ENCODE results near the gene MAOA.

Gene MAOA

GRCh38 chrX:43706786-43707370, 50.8 kb downstream of the MAOA start:
- H4K20me1 ChIP-seq (ENCODE audit: insufficient read depth, low read length, poor library complexity, severe bottlenecking) = no peaks in the 10 kb centered on the region
- H3K36me3 ChIP-seq (ENCODE audit: insufficient read depth, low read length) = no peaks in the 10 kb centered on the region
- no peak overlapping the region for H3K9ac ChIP-seq (ENCODE audit: low read depth, low read length, poor library complexity, severe bottlenecking)
- no peaks in the 10 kb centered on the region for H3K9me2 ChIP-seq (replicated peaks; ENCODE audit: low read depth, low read length)
- TF ChIP-seq EZH2phosphoT487 (IDR thresholded peaks at IDR 0.05; ENCODE audit: borderline replicate concordance) = no peak
- TF ChIP-seq, protein P1, sequence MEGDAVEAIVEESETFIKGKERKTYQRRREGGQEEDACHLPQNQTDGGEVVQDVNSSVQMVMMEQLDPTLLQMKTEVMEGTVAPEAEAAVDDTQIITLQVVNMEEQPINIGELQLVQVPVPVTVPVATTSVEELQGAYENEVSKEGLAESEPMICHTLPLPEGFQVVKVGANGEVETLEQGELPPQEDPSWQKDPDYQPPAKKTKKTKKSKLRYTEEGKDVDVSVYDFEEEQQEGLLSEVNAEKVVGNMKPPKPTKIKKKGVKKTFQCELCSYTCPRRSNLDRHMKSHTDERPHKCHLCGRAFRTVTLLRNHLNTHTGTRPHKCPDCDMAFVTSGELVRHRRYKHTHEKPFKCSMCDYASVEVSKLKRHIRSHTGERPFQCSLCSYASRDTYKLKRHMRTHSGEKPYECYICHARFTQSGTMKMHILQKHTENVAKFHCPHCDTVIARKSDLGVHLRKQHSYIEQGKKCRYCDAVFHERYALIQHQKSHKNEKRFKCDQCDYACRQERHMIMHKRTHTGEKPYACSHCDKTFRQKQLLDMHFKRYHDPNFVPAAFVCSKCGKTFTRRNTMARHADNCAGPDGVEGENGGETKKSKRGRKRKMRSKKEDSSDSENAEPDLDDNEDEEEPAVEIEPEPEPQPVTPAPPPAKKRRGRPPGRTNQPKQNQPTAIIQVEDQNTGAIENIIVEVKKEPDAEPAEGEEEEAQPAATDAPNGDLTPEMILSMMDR (conservative IDR thresholded peaks at IDR 0.05; ENCODE audit: low read length) = no peak
- H3K4me3 ChIP-seq (ENCODE audit: low read length, poor library complexity, severe bottlenecking) = no peak overlapping the region
- no peak overlapping the region for H3K4me2 ChIP-seq (ENCODE audit: low read depth, low read length, poor library complexity, severe bottlenecking)
- H3K79me2 ChIP-seq (ENCODE audit: insufficient read depth, low read length) = no peaks in the 10 kb centered on the region
- no peaks in the 10 kb centered on the region for H3K27me3 ChIP-seq (ENCODE audit: insufficient read depth, low read length, poor library complexity, severe bottlenecking)
- H3K4me1 ChIP-seq (ENCODE audit: insufficient read depth, low read length, poor library complexity, severe bottlenecking) = no peaks in the 10 kb centered on the region
- H3K9me3 ChIP-seq (ENCODE audit: insufficient read depth, low read depth, low read length) = no peaks in the 10 kb centered on the region
- H3F3A ChIP-seq (ENCODE audit: low read depth) = no peaks in the 10 kb centered on the region
- H2AFZ ChIP-seq (ENCODE audit: low read length) = no peak overlapping the region

DNA sequence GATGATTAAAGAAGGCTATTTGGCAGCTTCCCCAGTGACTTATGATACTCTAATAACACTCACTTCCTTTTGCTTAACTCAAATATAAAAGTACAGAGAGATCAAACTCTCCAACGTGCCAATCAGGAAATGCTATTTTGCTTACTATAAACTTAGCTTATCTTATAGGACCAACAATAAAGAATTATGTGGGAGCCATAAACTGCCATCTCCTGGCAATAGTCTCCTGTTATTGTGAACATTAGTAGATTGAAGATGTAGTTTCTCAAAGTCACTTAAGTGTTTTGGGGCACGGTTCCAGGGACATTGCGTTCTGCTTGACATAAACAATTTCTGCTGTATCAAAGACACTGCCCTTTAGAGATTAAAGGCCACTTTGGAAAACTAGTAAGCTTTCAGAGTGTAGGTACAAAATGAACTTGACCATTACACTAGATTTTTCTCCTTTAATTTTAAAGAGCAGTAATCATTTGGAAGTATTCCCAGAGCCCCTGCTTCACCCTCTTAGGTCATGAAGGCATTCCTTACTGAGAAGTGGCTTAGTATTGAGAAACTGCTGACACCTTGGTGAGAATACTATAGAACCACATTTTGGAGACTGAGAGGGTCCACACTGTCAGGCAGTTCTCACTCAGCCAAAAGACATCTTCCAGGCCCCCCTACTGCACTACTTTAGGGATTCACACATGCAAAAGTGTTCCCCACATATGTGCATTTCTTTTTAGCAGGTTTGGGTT, 51.9 kb downstream of the MAOA start:
- no peaks in the 10 kb centered on the region for H3K4me1 ChIP-seq (ENCODE audit: insufficient read depth, low read length, poor library complexity, severe bottlenecking)
- no peak overlapping the region for H2AFZ ChIP-seq (ENCODE audit: low read length)
- H3K79me2 ChIP-seq (ENCODE audit: insufficient read depth, low read length) = no peaks in the 10 kb centered on the region
- no peak overlapping the region for H3K9ac ChIP-seq (ENCODE audit: low read depth, low read length, poor library complexity, severe bottlenecking)
- no peak for TF ChIP-seq EZH2phosphoT487 (IDR thresholded peaks at IDR 0.05; ENCODE audit: borderline replicate concordance)
- TF ChIP-seq, protein P1 (conservative IDR thresholded peaks at IDR 0.05; ENCODE audit: low read length) = no peak
- H3K36me3 ChIP-seq (ENCODE audit: insufficient read depth, low read length) = no peaks in the 10 kb centered on the region
- H3F3A ChIP-seq (ENCODE audit: low read depth) = no peaks in the 10 kb centered on the region
- H4K20me1 ChIP-seq (ENCODE audit: insufficient read depth, low read length, poor library complexity, severe bottlenecking) = no peaks in the 10 kb centered on the region
- H3K27me3 ChIP-seq (ENCODE audit: insufficient read depth, low read length, poor library complexity, severe bottlenecking) = no peaks in the 10 kb centered on the region
- no peaks in the 10 kb centered on the region for H3K9me3 ChIP-seq (ENCODE audit: insufficient read depth, low read depth, low read length)
- no peak overlapping the region for H3K4me2 ChIP-seq (ENCODE audit: low read depth, low read length, poor library complexity, severe bottlenecking)
- H3K4me3 ChIP-seq (ENCODE audit: low read length, poor library complexity, severe bottlenecking) = no peak overlapping the region
- no peaks in the 10 kb centered on the region for H3K9me2 ChIP-seq (replicated peaks; ENCODE audit: low read depth, low read length)

- Histone ChIP-seq H3K4me1 (ENCODE audit: insufficient read depth, low read length, poor library complexity, severe bottlenecking) (no peaks in the 10 kb centered on the region), H3F3A (ENCODE audit: low read depth) (no peaks in the 10 kb centered on the region), H3K4me3 (ENCODE audit: low read length, poor library complexity, severe bottlenecking) (no peak overlapping the region), H3K9me3 (ENCODE audit: insufficient read depth, low read depth, low read length) (no peaks in the 10 kb centered on the region), H3K27me3 (ENCODE audit: insufficient read depth, low read length, poor library complexity, severe bottlenecking) (no peaks in the 10 kb centered on the region), H3K79me2 (ENCODE audit: insufficient read depth, low read length) (no peaks in the 10 kb centered on the region), H4K20me1 (ENCODE audit: insufficient read depth, low read length, poor library complexity, severe bottlenecking) (no peaks in the 10 kb centered on the region), H2AFZ (ENCODE audit: low read length) (no peak overlapping the region), H3K36me3 (ENCODE audit: insufficient read depth, low read length) (no peaks in the 10 kb centered on the region), H3K4me2 (ENCODE audit: low read depth, low read length, poor library complexity, severe bottlenecking) (no peak overlapping the region), H3K9ac (ENCODE audit: low read depth, low read length, poor library complexity, severe bottlenecking) (no peak overlapping the region), H3K9me2 (replicated peaks; ENCODE audit: low read depth, low read length) (no peaks in the 10 kb centered on the region)
- TF ChIP-seq EZH2phosphoT487 (IDR thresholded peaks at IDR 0.05; ENCODE audit: borderline replicate concordance) = no peak
- TF ChIP-seq, protein P1 (conservative IDR thresholded peaks at IDR 0.05; ENCODE audit: low read length) = no peak
Observed at GRCh38 chrX:43716144-43716543, 60.0 kb downstream of the MAOA start.

Measured in Loucy (cell line).